Measurements from ENCODE around the gene GLO1.
"Not testable (repeated sequence)": the region's sequence is repeated elsewhere in the genome, so short reads cannot be mapped to it uniquely, and the experiment has no call there.

GLO1 gene

GRCh38 chr6:38703949-38704590 is 1.1 kb upstream of the GLO1 start:
- DNase-seq: no peak

GRCh38 chr6:38701551-38701950 is 1.4 kb downstream of the GLO1 start:
- DNase-seq: no peak

DNA sequence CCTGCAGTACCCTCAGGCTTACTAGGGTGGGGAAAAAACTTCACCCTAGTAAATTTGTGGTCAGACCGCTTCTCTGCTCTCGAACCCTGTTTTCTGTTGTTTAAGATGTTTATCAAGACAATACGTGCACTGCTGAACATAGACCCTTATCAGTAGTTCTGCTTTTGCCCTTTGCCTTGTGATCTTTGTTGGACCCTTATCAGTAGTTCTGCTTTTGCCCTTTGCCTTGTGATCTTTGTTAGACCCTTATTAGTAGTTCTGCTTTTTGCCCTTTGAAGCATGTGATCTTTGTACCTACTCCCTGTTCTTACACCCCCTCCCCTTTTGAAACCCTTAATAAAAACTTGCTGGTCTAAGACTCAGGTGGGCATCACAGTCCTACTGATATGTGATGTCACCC is 3.2 kb downstream of the GLO1 start:
- not testable (repeated sequence) for DNase-seq

- no peak for DNase-seq
Measured at GRCh38 chr6:38697846-38698245, 5.1 kb downstream of the GLO1 start.

GRCh38 chr6:38696345-38696744 is 6.6 kb downstream of the GLO1 start:
- no peak for DNase-seq

GRCh38 chr6:38695933-38696332 is 7.0 kb downstream of the GLO1 start:
- DNase-seq: no peak

DNA sequence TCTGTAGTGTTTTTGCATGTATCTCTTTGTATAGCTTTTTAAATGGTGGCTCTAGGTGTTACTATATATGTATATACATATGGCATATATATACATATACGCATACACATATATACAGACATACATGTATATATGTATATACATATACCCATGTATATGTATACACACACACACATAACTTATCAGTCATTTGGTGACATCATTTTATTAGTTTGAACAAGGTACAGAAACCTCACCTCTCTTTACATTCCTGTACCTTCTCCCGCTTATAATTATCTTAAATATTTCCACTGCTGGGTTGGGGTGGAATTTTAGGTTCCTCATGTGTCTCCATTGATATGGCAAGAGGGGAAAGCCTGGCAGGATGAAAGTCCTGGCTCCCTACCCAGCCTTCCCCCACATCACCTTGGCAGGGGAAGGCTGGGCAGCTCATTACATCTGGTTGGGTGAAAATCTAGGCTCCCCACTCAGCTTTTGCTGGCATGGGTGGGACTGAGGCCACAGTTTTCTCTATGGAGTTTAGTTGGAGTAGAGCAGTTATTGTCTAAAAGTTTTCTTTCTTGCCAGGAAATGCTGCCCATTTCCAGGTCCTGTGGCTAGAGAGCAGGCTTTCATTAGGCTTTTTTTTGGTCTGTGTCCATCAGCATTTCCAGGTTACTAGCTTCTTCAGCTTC is 7.6 kb downstream of the GLO1 start:
- DNase-seq: no peak

DNA sequence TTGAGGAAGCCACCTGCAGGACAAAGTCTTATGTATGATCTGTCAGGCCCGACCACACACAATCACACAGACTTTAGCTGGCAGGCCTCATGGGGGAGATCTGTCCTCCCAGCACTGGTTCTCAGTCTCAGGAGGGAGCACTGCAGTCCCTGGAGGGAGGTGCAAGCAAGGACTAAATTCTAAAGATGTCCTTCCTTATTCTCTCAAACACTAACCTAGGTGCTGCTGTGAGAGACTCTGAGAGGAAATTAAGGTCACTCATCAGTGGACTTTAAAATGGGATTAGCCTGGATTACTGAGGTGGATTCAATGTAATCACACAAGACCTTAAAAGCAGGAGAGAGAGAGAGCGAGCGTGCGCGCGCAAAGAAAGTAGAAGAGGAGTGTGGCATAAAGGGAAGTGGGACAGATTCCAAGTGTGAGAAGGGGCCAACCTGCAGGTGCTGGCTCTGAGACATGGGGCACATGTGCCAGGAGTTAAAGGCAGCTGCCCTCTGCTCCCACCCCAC is 14.3 kb downstream of the GLO1 start:
- no peak for DNase-seq

GRCh38 chr6:38687549-38687948 is 15.4 kb downstream of the GLO1 start:
- DNase-seq: no peak

- no peak for DNase-seq
Measured at GRCh38 chr6:38687043-38687353, 15.9 kb downstream of the GLO1 start.

DNA sequence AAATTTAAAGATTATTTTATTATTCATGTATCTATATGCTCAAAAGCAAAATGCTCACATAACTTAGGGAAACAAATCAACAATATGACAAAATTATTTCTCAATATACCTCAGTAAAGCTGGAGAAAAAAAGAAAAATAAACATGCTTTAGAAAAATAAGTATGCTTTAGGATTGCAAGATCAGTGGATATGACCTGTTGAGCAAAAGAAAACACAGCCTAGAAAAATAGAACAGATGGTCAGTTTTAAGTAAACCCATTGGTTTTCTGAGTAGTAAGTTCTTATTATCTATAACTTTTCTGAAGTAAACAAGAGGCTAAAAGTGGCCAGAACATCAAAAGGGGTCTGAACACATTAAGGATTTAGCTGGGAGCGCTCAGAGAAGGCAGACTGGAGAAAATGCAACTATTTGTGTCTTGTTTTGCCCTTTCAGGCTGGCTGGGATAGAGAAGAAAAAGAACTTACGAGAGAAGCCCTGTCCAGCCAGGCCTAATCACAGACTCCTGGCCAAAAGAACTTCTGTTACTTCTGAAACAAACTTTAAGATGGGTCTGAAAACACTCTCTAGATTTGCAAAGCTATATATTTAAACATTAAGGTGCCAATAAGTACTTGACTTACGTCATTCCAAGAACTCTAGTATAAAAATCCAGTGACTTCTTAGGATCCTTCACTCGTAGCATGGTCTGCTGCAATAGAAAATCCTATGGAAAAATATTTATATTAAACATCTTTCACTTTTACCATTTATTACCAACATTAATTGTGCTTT is 16.5 kb downstream of the GLO1 start:
- DNase-seq: no peak

- DNase-seq: no peak
Measured at GRCh38 chr6:38684904-38685303, 18.0 kb downstream of the GLO1 start.

DNA sequence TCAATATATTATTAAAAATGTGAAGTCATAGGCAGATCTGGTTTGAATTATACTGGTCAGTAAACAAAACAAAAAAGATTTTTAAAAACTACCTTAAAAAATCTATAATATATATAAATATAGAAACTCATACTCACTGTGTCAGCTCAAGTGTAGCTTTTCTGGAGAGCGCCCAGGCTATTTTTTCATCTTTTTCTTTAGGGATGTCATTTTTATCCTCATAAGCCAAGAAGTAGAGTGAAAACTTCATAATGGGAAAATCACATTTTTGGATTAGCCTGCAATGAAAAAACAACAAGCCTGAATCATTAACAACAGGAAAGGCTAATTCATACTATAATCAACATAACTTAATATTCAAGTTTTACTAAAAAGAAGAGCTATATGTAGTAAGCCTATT is 18.7 kb downstream of the GLO1 start:
- DNase-seq: no peak

- no peak for DNase-seq
Measured at GRCh38 chr6:38681850-38682249, 21.1 kb downstream of the GLO1 start.

DNA sequence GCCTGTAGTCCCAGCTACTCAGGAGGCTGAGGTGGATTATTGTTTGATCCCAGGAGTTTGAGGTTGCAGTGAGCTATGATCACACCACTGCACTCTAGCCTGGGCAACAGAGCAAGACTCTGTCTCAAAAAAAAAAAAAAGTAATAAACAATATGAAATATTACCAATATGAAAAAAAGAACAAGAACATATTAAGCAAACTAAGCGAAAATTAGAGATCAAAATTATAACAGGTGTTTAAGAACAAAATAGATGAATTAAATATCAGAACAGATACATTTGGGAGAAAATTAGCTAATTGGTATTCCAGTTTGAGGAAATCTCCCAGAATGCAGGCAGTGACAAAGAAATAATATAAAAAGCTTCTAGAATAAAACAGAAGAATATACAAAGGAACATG is 23.3 kb downstream of the GLO1 start:
- no peak for DNase-seq

DNA sequence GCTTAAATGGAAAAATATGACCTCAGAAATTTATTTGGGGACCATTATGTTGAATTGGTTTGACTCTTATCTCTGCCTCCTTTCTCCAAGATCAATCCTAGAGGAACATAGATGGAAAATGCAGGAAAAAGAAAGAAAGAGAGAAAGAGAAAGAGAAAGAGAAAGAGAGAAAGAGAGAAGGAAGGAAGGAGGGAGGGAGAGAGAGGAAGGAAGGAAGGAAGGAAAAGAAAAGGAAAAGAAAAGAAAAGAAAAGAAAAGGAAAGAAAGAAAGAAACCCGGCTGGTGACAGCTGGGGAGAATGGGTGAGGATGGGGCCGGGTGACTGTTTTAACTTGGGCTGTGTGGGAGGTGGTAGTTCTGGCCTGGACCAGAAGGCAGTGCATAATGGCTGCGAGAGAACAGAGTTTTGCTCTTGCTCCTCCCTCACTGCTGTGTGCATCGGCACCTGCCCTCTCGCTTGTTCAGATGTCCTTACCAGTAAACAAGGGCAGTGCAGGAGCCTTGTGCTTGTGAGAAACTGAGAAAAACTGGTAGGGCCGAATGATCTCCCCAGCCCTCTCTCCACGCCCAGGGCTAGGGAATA is 24.7 kb downstream of the GLO1 start:
- DNase-seq: no peak

DNA sequence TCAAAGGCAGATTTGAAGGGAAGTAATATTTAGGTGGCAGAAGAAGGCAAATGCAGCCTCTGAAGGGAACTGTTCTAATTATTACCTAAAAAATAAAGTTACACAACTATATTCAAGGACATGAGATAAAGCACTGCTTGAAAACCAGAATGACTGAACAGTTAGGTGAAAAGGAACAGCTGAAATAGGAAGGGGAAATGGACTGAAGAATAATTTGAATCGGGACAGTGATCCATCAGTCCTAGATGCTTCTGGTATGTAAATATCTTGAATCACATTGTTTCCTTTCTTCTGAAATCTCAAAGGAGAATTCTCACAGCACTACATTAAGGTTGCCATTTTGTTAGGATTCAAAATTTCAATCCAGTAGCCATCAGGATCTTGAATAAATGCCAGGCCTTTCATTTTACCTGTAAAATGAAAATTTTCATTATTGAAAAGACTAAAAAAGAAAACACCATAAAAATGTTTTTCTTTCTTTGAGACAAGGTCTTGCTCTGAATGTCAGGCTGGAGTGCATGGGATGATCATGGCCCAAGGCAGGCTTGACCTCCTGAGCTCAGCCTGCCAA is 25.9 kb downstream of the GLO1 start:
- no peak for DNase-seq

GRCh38 chr6:38676236-38676973 is 26.5 kb downstream of the GLO1 start:
- DNase-seq: no peak

DNA sequence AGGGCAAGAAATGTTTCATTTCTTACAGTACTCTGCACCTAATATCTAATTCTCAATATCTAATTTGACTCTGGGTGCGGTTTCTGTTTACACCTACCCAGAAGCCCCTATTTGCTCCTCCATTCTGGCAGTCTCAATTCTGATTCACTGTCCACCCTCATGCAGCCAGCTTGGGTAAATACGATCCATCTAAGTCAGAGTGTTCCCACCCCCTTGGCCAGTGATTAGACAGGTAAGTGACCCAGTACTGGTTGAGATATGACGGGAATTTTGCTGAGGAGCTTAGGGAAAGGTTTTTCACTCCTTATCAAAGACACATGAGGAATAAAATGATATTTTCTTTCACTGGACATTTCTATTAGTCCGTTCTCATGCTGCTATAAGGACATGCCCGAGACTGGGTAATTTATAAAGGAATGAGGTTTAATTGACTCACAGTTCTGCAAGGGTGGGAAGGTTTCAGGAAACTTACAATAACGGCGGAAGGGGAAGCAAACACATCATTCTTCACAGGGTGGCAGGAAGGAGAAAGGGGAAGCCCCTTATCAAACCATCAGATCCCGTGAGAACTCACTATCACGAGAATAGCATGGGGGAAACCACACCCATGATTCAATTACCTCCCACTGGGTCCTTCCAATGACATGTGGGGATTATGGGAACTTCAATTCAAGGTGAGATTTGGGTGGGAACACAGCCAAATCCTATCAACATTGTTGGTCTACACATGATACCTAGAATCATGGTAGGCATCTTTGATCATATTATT is 29.4 kb downstream of the GLO1 start:
- DNase-seq: no peak

GRCh38 chr6:38671885-38672467 is 31.0 kb downstream of the GLO1 start:
- DNase-seq: peak; percentile 18 to 36

GRCh38 chr6:38658418-38659167 is 44.4 kb downstream of the GLO1 start:
- no peak for DNase-seq
